Measurements from ENCODE around the gene DLG1. TPM values are rescaled to one million over a fixed set of nuclear protein-coding genes. Genes with fewer than 3 reads are reported as not detected.
"Not testable (repeated sequence)": the region's sequence is repeated elsewhere in the genome, so short reads cannot be mapped to it uniquely, and the experiment has no call there.

Gene DLG1
- total RNA-seq, 1 donor from 2014 or later = 116 TPM

GRCh38 chr3:197296545-197296944 is 1.9 kb downstream of the DLG1 start:
- intact Hi-C loops (cut with DNase I) = no loop called here
- DNase-seq (ENCODE audit: low spot score) (no peak), ATAC-seq (no peak)

GRCh38 chr3:197295871-197296270 is 2.5 kb downstream of the DLG1 start:
- DNase-seq (ENCODE audit: low spot score) (no peak), ATAC-seq (no peak)
- intact Hi-C loops (cut with DNase I) = no loop called here

DNA sequence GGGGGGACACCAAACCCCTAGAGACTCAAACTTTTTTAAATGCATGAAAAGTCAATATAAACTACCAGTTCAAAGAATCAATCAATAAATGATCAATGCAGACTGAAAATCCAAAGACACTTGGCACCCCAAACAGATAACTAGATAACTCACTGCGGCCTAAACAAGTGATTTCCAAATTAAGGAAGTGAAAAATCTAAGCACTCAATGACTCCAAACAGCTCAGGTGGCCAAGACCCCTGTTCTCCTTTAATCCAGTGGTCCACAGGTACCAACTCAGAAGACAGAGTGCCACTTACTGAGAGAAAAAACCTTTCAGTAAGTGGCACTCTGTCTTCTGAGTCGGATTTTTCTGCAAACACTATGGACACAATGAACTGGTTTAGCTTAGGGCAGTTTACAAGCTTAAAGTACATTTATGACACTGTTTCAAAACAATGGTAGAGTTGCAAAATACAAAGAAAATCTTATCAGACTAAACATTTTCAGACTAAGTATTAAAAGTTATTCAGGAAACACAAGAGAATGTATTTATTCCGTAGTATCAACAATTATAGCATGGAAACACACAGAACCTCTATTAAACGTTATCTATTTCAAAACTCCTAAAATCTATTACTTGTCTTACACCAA is 4.7 kb downstream of the DLG1 start:
- DNase-seq (ENCODE audit: low spot score) (no peak), ATAC-seq (no peak)
- intact Hi-C loops (cut with DNase I) = no loop called here

- intact Hi-C loops (cut with DNase I) = no loop called here
- ATAC-seq (no peak), DNase-seq (ENCODE audit: low spot score) (no peak)
Observed at GRCh38 chr3:197292648-197293047, 5.8 kb downstream of the DLG1 start.

DNA sequence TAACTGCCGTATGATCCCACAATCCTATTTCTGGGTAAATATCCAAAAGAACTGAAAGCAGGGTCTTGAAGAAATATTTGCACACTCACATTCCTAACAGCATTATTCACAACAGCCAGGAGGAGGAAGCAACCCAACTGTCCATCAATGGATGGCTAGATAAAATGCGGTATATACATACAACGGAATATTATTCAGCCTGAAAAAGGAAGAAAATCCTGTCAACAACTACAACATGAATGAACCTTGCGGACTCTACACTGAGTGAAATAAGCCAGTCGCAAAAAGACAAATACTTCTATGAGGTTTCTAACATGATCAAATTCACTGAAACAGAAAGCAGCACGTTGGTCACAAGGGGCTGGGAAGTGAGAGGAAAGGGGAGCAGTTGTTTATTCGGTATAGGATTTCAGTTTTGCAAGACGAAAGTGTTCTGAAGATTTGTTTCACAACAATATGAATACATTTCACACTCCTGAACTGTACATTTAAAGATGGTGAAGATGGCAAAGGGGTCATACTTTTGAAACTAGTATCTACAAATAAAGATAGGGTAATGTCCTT is 6.2 kb downstream of the DLG1 start:
- intact Hi-C loops (cut with DNase I) = no loop called here
- DNase-seq (ENCODE audit: low spot score) = no peak
- no peak for ATAC-seq

DNA sequence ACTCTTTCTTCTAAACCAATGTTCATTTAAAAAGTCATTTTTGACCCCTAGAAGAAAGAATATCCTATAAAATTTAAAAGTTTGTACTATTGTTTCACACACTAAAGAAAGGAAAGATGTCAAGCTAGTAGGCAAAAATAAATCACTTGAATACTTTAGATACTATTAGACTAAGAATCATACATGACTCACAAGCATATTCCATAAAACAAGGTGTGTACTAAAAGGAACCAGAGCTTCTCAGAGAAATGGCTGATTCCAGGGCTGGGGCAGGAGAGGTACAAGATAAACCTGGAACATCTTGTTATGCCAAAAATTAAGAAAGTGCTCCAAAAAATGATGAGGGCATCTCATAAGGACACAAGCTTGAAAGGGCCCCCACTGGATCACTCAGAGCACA is 8.7 kb downstream of the DLG1 start:
- intact Hi-C loops (cut with DNase I) = no loop called here
- no peak for ATAC-seq
- DNase-seq (ENCODE audit: low spot score) = no peak

- ATAC-seq (no peak), DNase-seq (ENCODE audit: low spot score) (no peak)
- intact Hi-C loops (cut with DNase I) = no loop called here
Observed at GRCh38 chr3:197286678-197287077, 11.7 kb downstream of the DLG1 start.

DNA sequence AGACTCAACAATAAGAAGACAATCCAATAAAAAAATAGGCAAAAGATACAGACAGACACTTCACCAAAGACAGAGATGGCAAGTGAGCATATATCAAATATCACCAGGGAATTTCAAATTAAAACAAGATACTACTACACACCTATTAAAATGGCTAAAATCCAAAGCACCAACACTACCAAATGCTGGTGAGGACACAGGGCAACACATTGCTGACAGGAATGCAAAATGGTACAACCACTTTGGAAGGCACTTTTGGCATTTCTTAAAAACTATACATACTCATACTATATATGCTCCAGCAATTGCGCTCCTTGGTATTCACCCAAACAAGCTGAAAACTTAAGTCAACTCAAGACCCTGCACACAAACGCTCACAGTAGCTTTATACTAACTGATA is 12.9 kb downstream of the DLG1 start:
- DNase-seq (ENCODE audit: low spot score) (no peak), ATAC-seq (no peak)
- intact Hi-C loops (cut with DNase I) = no loop called here

- intact Hi-C loops (cut with DNase I) = no loop called here
- ATAC-seq (no peak), DNase-seq (ENCODE audit: low spot score) (no peak)
Observed at GRCh38 chr3:197283045-197283444, 15.4 kb downstream of the DLG1 start.

DNA sequence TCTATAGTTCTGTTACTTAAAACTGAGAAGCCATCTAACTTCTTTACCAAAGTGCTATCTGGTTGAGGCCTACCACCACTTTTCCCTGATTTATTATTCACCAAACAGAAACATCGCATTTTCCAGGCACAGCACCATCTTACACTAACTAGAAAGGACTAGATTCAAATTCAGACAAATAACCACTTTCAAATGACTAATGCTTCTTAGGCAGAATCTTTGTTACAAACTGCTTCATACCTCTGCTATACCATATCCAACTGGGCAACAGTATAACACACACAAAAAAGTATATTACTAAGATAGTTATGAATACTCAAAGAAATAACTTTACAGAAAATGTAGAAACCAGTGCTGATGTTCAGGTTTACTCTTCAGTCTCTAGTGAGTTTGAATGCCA is 16.6 kb downstream of the DLG1 start:
- ATAC-seq (no peak), DNase-seq (ENCODE audit: low spot score) (no peak)
- intact Hi-C loops (cut with DNase I) = no loop called here

DNA sequence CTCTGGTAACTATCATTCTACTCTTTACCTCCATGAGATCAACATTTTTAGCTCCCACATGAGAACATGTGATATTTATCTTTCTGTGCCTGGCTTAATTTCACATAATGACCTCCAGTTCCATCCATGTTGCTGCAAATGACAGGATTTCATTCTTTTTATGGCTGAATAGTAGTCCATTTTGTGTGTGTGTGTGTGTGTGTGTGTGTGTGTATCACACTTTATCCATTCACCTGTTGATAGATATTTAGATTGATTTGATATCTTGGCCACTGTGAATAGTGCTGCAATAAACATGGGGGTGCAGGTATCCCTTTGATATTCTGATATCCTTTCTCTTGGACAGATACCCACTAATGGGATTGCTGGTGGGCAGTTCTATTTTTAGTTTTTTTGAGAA is 18.3 kb downstream of the DLG1 start:
- ATAC-seq (no peak), DNase-seq (ENCODE audit: low spot score) (no peak)
- intact Hi-C loops (cut with DNase I) = no loop called here

DNA sequence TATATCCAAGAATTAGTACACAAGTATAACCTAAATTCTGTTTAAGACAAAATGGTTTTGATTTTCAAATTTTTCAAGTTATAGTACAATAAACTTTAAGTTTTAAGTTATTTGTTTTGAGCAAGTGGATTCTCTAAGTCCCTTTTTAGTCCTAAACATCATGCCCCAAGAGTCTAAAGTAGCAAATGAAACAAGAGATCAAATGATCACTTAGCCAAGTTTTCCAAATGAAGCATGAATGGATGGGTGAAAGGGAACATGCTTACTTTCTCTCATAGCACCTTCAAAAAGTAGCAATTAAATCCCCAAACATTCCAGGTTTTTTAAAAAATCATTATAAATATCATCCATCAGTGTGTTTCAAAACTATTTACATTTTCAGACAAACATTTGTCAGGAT is 19.5 kb downstream of the DLG1 start:
- no peak for DNase-seq (ENCODE audit: low spot score)
- ATAC-seq = no peak
- intact Hi-C loops (cut with DNase I) = no loop called here

DNA sequence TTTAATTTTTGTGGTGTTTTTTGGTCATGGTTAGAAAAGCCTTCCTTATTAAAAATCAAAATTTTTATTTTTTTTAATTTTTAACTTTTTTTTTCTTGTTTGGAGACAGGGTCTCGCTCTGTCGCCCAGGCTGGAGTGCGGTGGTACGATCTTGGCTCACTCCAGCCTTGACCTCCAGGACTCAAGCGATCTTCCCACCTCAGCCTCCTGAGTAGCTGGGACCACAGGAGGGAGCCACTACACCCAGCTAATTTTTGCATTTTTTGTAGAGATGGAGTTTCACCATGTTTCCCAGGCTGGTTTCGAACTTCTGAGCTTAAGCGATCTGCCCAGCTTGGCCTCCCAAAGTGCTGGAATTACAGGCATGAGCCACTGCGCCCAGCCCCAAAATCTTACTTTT is 21.6 kb downstream of the DLG1 start:
- ATAC-seq; intact Hi-C loops (cut with DNase I); DNase-seq (ENCODE audit: low spot score): not testable (repeated sequence)

GRCh38 chr3:197270558-197271317 is 27.7 kb downstream of the DLG1 start:
- DNase-seq (ENCODE audit: low spot score) = no peak
- ATAC-seq = no peak
- intact Hi-C loops (cut with DNase I) = no loop called here

- ATAC-seq (no peak), DNase-seq (ENCODE audit: low spot score) (no peak)
- intact Hi-C loops (cut with DNase I) = no loop called here
Observed at GRCh38 chr3:197269024-197269423, 29.4 kb downstream of the DLG1 start.

- intact Hi-C loops (cut with DNase I) = no loop called here
- no peak for DNase-seq (ENCODE audit: low spot score)
- ATAC-seq = no peak
Observed at GRCh38 chr3:197268294-197268693, 30.1 kb downstream of the DLG1 start.

DNA sequence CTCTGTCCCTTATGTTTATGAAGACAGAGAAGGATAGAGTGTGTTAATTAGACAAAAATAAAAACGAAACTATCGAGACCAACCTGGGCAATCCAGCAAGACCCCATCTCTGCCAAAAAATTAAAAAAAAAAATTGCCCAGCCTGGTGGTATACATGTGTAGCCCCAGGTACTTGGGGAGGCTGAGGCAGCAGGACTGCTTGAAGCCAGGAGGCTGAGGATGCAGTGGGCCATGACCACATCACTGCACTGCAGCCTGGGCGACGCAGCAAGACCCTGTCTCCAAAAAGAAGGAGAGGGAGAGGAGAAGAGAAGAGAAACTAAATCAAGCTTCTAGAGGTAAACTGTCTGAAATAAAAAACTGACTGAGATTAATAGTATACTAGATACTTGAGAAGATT is 32.1 kb downstream of the DLG1 start:
- no peak for DNase-seq (ENCODE audit: low spot score)
- no peak for ATAC-seq
- intact Hi-C loops (cut with DNase I) = no loop called here

GRCh38 chr3:197262709-197263108 is 35.7 kb downstream of the DLG1 start:
- no peak for ATAC-seq
- intact Hi-C loops (cut with DNase I) = no loop called here
- DNase-seq (ENCODE audit: low spot score) = no peak

GRCh38 chr3:197261164-197261509 is 37.3 kb downstream of the DLG1 start:
- DNase-seq (ENCODE audit: low spot score) (no peak), ATAC-seq (no peak)
- intact Hi-C loops (cut with DNase I) = no loop called here

DNA sequence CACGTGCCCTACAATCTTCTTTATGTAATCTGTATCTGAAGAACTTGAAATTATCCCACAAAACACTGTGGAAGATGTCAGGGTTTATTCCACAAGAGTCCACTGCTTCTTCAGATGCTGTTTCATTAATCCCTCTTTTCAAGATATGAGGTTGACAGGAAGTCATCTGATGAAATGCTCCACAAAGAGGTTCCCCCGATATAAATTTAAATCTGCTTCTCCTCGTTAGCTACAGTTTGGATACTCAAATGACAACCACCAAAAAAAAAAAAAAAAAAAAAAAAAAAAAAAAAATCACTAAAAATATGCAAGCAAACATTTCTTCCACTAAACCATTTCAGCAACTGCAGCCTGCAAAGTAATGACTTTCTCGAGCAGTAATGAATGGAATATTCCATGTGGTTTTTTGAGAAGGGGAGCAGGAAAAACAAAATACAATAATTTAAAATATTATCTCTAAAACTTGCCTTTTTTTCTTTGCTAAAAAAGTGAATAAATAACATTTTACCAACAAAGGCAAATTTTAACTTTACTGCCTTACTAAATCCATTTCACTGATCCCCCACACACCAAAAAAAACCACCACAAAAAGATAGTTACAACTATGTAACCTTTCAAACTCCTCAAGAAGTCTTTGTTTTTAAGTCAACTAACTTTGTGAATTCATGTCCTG is 37.8 kb downstream of the DLG1 start:
- intact Hi-C loops (cut with DNase I) = no loop called here
- DNase-seq (ENCODE audit: low spot score) (no peak), ATAC-seq (no peak)

Measured in sciatic nerve (tissue), 2 donors.